ENCODE measurements around the gene ZZZ3.
"Not testable (repeated sequence)": the region's sequence is repeated elsewhere in the genome, so short reads cannot be mapped to it uniquely, and the experiment has no call there.

The ZZZ3 gene

DNA sequence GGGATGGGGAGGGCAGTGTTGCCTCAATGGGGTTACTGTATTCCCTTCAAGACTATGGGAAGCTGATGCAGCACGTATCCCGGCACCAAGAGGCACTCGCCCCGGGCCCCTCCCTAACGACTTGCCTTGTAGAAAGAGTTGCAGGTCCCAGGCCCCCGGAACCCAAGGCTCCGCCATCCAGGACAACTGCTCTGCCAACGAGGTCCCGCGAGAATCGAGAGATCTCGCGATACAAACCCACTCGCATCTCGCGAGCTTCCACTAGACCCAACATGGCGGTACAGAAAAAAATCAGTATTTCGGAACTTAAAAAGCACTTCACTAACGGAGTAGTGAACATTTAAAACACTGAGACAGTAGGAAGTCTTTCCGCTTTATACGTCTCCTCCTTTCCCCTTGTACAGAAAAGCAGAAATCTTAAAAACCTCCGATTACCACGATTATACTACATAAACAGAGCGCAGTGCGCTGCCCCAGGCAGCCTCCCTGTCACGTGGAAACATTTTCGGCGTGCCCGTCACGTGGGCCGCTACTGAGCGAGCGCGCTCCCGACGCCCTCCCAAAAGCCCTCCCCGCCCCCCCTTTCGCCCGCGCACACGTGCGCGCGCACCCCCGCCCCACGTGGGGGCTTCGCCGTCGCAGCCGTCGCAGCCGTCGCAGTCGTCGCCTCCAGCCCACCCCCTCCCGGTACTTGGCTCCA lies at the start of gene ZZZ3:
Gene ZZZ3 (minus strand): TSS at position 199 of the 700 bp plus-strand sequence. CDS start 49,304 bp downstream, outside the sequence.
- no peaks in the 10 kb centered on the region for H3K27me3 ChIP-seq (ENCODE audit: control insufficient read depth in 1 of 2, insufficient read depth in 2 of 2, low read length in 2 of 2)
- peak within 1 kb of the TSS; percentile 96 to 98 for H3K4me3 ChIP-seq (ENCODE audit: low read depth in 1 of 2, low read length in 2 of 2)
- peak within 1 kb of the TSS; percentile 91 to 96 for H3K9ac ChIP-seq (ENCODE audit: low read depth in 1 of 2, low read length in 2 of 2)
- peaks cover 32 to 44% of the 10 kb centered on the region in 2 donors for H3K4me1 ChIP-seq (ENCODE audit: control insufficient read depth in 1 of 2, insufficient read depth in 2 of 2, low read length in 2 of 2)
- H3K9me3 ChIP-seq (ENCODE audit: control insufficient read depth in 1 of 2, low read length in 2 of 2): peaks cover 0 to 2% of the 10 kb centered on the region in 2 donors
- H3K36me3 ChIP-seq (ENCODE audit: control insufficient read depth in 1 of 2, insufficient read depth in 2 of 2, low read length in 2 of 2): no peaks in the 10 kb centered on the region
- peak within 1 kb of the TSS; percentile 96 for H3K27ac ChIP-seq (ENCODE audit: low read depth, low read length)

DNA sequence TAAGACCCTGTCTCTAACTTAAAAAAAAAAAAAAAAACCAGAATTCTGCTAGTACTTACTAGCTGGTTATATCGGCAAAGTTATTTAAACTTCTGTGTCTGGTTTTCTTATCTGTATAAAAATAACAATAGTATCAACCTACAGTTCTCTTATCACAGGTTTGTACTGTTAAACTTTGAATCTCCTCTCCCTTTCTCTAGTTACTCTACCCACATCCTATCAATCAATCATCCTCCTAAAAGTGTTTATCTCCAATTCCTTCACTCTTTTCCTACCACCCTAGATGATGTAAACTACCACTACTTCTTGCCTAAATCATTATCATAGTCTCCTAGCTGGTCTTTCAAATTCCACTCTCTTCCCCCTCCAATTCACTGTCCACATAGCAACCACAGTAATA lies 49.6 kb upstream of the ZZZ3 start:
- H3K4me3 ChIP-seq (ENCODE audit: low read depth in 1 of 2, low read length in 2 of 2): no peak overlapping the region
- no peaks in the 10 kb centered on the region for H3K9me3 ChIP-seq (ENCODE audit: control insufficient read depth in 1 of 2, low read length in 2 of 2)
- H3K36me3 ChIP-seq (ENCODE audit: control insufficient read depth in 1 of 2, insufficient read depth in 2 of 2, low read length in 2 of 2): peaks cover 10 to 39% of the 10 kb centered on the region in 2 donors

DNA sequence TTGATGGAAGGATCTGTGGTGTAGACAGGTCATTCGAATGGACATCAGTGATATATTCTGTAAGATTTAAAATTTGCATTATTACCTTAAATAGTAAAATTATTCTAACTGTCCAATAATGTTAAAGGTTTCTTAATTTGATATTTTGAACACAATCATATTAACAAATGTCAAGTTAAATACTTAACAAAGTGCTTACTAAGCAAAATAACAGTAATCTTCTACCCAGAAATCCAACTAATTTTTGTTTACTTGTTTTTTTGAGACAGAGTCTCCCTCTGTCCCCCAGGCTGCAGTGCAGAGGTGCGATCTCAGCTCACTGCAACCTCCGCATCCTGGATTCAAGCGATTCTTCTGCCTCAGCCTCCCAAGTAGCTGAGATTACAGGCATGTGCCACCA lies 43.2 kb upstream of the ZZZ3 start:
- Histone ChIP-seq H3K4me1 (ENCODE audit: control insufficient read depth in 1 of 2, insufficient read depth in 2 of 2, low read length in 2 of 2) (no peaks in the 10 kb centered on the region), H3K27ac (ENCODE audit: low read depth, low read length) (no peak overlapping the region), H3K4me3 (ENCODE audit: low read depth in 1 of 2, low read length in 2 of 2) (no peak overlapping the region), H3K27me3 (ENCODE audit: control insufficient read depth in 1 of 2, insufficient read depth in 2 of 2, low read length in 2 of 2) (no peaks in the 10 kb centered on the region), H3K9me3 (ENCODE audit: control insufficient read depth in 1 of 2, low read length in 2 of 2) (no peaks in the 10 kb centered on the region), H3K9ac (ENCODE audit: low read depth in 1 of 2, low read length in 2 of 2) (no peak overlapping the region), H3K36me3 (ENCODE audit: control insufficient read depth in 1 of 2, insufficient read depth in 2 of 2, low read length in 2 of 2) (peaks cover 26 to 67% of the 10 kb centered on the region in 2 donors)

More for the DNA sequence above, 49.6 kb upstream of the ZZZ3 start:
- no peaks in the 10 kb centered on the region for H3K27me3 ChIP-seq (ENCODE audit: control insufficient read depth in 1 of 2, insufficient read depth in 2 of 2, low read length in 2 of 2)
- H3K27ac ChIP-seq (ENCODE audit: low read depth, low read length): no peak overlapping the region
- H3K4me1 ChIP-seq (ENCODE audit: control insufficient read depth in 1 of 2, insufficient read depth in 2 of 2, low read length in 2 of 2): no peaks in the 10 kb centered on the region
- H3K9ac ChIP-seq (ENCODE audit: low read depth in 1 of 2, low read length in 2 of 2): no peak overlapping the region

DNA sequence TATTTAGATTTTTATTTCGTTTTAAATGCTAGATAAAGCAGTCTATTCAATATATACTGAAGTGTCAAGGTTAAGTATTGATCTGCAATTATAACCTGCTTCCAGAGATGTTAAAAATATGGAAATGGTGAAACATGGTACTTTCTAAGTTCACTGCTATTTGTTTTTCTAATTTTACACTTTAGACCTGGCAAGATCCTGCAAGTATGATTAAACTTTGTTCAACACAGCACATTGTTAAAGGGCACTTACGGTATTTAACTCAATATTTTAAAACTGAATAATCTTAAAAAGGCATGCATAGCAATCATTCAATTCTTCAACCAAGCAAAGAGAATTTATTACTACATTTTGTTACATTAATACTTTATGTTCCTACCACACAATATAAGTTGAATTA lies 35.7 kb upstream of the ZZZ3 start:
- Histone ChIP-seq H3K27me3 (ENCODE audit: control insufficient read depth in 1 of 2, insufficient read depth in 2 of 2, low read length in 2 of 2) (no peaks in the 10 kb centered on the region), H3K4me1 (ENCODE audit: control insufficient read depth in 1 of 2, insufficient read depth in 2 of 2, low read length in 2 of 2) (no peaks in the 10 kb centered on the region), H3K27ac (ENCODE audit: low read depth, low read length) (no peak overlapping the region), H3K9me3 (ENCODE audit: control insufficient read depth in 1 of 2, low read length in 2 of 2) (no peaks in the 10 kb centered on the region), H3K9ac (ENCODE audit: low read depth in 1 of 2, low read length in 2 of 2) (no peak overlapping the region), H3K4me3 (ENCODE audit: low read depth in 1 of 2, low read length in 2 of 2) (no peak overlapping the region), H3K36me3 (ENCODE audit: control insufficient read depth in 1 of 2, insufficient read depth in 2 of 2, low read length in 2 of 2) (peaks cover 25 to 64% of the 10 kb centered on the region in 2 donors)

DNA sequence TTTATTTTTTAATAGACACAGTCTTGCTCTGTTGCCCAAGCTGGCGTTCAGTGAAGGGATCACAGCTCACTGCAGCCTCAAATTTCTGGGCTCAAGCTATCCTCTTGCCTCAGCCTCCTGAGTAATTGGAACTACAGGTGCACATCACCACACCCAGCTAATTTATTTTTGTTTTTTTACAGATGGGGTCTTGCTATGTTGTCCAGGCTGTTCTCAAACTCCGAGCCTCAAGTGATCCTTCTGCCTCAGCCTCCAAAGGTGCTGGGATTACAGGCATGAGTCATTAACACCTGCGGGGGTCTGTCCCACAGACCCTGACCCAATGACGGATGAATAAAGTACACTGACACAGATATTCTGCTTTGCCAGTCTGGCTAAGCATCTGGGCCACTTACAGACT lies 33.6 kb upstream of the ZZZ3 start:
- Histone ChIP-seq H3K4me1 (ENCODE audit: control insufficient read depth in 1 of 2, insufficient read depth in 2 of 2, low read length in 2 of 2) (no peaks in the 10 kb centered on the region), H3K9me3 (ENCODE audit: control insufficient read depth in 1 of 2, low read length in 2 of 2) (no peaks in the 10 kb centered on the region), H3K36me3 (ENCODE audit: control insufficient read depth in 1 of 2, insufficient read depth in 2 of 2, low read length in 2 of 2) (peaks cover 15 to 59% of the 10 kb centered on the region in 2 donors), H3K4me3 (ENCODE audit: low read depth in 1 of 2, low read length in 2 of 2) (no peak overlapping the region), H3K9ac (ENCODE audit: low read depth in 1 of 2, low read length in 2 of 2) (no peak overlapping the region), H3K27me3 (ENCODE audit: control insufficient read depth in 1 of 2, insufficient read depth in 2 of 2, low read length in 2 of 2) (no peaks in the 10 kb centered on the region), H3K27ac (ENCODE audit: low read depth, low read length) (no peak overlapping the region)

DNA sequence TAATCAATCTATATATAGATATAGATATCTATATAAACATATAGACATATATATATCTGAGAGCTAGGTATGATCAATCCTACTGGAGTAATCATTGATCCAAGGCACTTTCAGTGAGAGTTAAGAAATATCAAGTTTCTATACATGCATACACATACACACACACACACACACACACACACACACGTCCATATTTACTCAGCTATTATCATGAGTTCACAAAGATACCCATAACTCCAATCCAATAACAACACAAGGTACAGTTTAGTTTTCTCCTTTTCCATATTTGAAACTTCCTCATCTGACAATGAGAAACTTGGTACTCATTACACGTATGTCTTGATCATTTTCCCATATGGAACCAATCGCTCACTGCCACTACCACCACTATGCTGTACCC lies 27.3 kb upstream of the ZZZ3 start:
- Histone ChIP-seq H3K4me1 (ENCODE audit: control insufficient read depth in 1 of 2, insufficient read depth in 2 of 2, low read length in 2 of 2) (no peaks in the 10 kb centered on the region), H3K27ac (ENCODE audit: low read depth, low read length) (no peak overlapping the region), H3K9ac (ENCODE audit: low read depth in 1 of 2, low read length in 2 of 2) (no peak overlapping the region), H3K36me3 (ENCODE audit: control insufficient read depth in 1 of 2, insufficient read depth in 2 of 2, low read length in 2 of 2) (peaks cover 48 to 74% of the 10 kb centered on the region in 2 donors), H3K9me3 (ENCODE audit: control insufficient read depth in 1 of 2, low read length in 2 of 2) (no peaks in the 10 kb centered on the region), H3K27me3 (ENCODE audit: control insufficient read depth in 1 of 2, insufficient read depth in 2 of 2, low read length in 2 of 2) (no peaks in the 10 kb centered on the region), H3K4me3 (ENCODE audit: low read depth in 1 of 2, low read length in 2 of 2) (no peak overlapping the region)

DNA sequence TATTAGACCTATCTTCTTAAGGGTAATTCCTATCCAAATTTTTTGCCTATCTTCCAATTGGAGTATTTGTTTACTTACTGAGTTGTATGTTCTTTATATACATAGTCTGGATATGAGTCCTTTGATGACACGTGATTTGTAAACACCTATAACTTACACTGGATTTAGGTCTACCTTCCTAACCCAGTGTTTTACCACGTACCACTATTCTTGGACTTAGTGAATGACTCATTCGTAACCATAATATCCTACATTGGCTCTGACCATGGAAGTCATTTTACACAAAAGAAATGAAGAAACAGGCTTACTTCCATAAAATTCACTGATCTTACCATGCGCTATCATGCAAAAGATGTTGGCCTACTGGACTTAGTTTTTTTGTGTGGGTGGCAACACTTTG lies 23.9 kb upstream of the ZZZ3 start:
- no peaks in the 10 kb centered on the region for H3K9me3 ChIP-seq (ENCODE audit: control insufficient read depth in 1 of 2, low read length in 2 of 2)

DNA sequence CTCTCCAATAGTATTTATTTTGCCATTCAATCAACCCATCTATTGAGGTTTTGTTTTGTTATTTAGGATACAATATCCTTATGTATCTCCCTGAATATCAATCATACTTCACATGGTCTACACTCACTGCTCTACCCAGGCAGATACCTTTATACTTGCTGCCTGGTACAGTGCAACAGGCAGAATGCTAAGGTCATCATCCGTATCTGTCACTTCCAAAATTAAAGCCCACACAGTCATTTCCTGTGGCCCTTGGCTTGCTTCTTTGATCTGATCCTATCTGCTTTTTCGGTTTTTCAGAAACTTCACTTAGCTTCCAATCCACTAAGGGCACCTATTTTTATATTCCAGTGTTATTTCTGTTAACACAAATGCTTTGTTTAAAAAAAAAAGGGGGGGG lies 22.3 kb upstream of the ZZZ3 start:
- Histone ChIP-seq H3K9ac (ENCODE audit: low read depth in 1 of 2, low read length in 2 of 2) (no peak overlapping the region), H3K27ac (ENCODE audit: low read depth, low read length) (no peak overlapping the region), H3K36me3 (ENCODE audit: control insufficient read depth in 1 of 2, insufficient read depth in 2 of 2, low read length in 2 of 2) (peaks cover 30 to 37% of the 10 kb centered on the region in 2 donors), H3K9me3 (ENCODE audit: control insufficient read depth in 1 of 2, low read length in 2 of 2) (no peaks in the 10 kb centered on the region), H3K27me3 (ENCODE audit: control insufficient read depth in 1 of 2, insufficient read depth in 2 of 2, low read length in 2 of 2) (no peaks in the 10 kb centered on the region), H3K4me1 (ENCODE audit: control insufficient read depth in 1 of 2, insufficient read depth in 2 of 2, low read length in 2 of 2) (no peaks in the 10 kb centered on the region), H3K4me3 (ENCODE audit: low read depth in 1 of 2, low read length in 2 of 2) (no peak overlapping the region)

More for the DNA sequence above, 23.9 kb upstream of the ZZZ3 start:
- H3K27ac ChIP-seq (ENCODE audit: low read depth, low read length): no peak overlapping the region
- no peaks in the 10 kb centered on the region for H3K27me3 ChIP-seq (ENCODE audit: control insufficient read depth in 1 of 2, insufficient read depth in 2 of 2, low read length in 2 of 2)
- no peaks in the 10 kb centered on the region for H3K4me1 ChIP-seq (ENCODE audit: control insufficient read depth in 1 of 2, insufficient read depth in 2 of 2, low read length in 2 of 2)
- H3K4me3 ChIP-seq (ENCODE audit: low read depth in 1 of 2, low read length in 2 of 2): no peak overlapping the region
- no peak overlapping the region for H3K9ac ChIP-seq (ENCODE audit: low read depth in 1 of 2, low read length in 2 of 2)
- peaks cover 42 to 45% of the 10 kb centered on the region in 2 donors for H3K36me3 ChIP-seq (ENCODE audit: control insufficient read depth in 1 of 2, insufficient read depth in 2 of 2, low read length in 2 of 2)

DNA sequence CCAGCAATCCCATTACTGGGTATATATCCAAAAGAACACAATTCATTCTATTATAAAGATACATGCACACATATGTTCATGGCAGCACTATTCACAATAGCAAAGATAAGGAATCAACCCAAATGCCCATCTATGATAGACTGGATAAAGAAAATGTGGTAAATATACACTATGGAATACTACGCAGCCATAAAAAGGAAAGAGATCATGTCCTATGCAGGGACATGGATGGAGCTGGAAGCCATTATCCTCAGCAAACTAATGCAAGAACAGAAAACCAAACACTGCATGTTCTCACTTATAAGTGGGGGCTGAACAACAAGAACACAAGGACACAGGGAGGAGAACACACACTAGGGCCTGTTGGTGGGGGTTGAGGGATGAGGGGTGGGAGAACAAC lies 17.2 kb upstream of the ZZZ3 start:
- H3K36me3 ChIP-seq (ENCODE audit: control insufficient read depth in 1 of 2, insufficient read depth in 2 of 2, low read length in 2 of 2): peaks cover 0 to 19% of the 10 kb centered on the region in 2 donors
- not testable (repeated sequence) for H3K27ac ChIP-seq (ENCODE audit: low read depth, low read length)

DNA sequence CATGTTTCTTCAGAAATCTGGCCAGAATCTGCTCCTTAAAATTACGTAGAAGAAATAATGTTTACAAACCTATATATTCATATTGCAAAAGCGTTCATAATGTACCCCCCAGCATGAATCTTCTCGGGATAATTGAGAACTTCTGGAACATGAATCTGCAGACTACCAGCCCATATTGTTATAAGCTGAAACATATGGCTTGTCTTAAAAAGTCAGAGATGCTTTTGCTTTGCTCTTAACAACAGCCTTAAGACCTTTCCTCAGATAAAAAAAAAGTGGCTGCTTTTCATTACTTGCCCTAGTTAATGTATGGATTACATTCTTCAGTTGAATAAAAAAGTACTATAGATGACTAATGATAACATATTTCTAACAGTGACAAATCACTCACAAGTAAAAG lies 15.0 kb upstream of the ZZZ3 start:
- H3K9ac ChIP-seq (ENCODE audit: low read depth in 1 of 2, low read length in 2 of 2): no peak overlapping the region
- no peak overlapping the region for H3K27ac ChIP-seq (ENCODE audit: low read depth, low read length)
- H3K4me1 ChIP-seq (ENCODE audit: control insufficient read depth in 1 of 2, insufficient read depth in 2 of 2, low read length in 2 of 2): no peaks in the 10 kb centered on the region
- peaks cover 0 to 29% of the 10 kb centered on the region in 2 donors for H3K36me3 ChIP-seq (ENCODE audit: control insufficient read depth in 1 of 2, insufficient read depth in 2 of 2, low read length in 2 of 2)
- no peaks in the 10 kb centered on the region for H3K9me3 ChIP-seq (ENCODE audit: control insufficient read depth in 1 of 2, low read length in 2 of 2)
- H3K27me3 ChIP-seq (ENCODE audit: control insufficient read depth in 1 of 2, insufficient read depth in 2 of 2, low read length in 2 of 2): no peaks in the 10 kb centered on the region
- H3K4me3 ChIP-seq (ENCODE audit: low read depth in 1 of 2, low read length in 2 of 2): no peak overlapping the region

More for the DNA sequence above, 17.2 kb upstream of the ZZZ3 start:
- not testable (repeated sequence) for H3K9me3 ChIP-seq (ENCODE audit: control insufficient read depth in 1 of 2, low read length in 2 of 2); H3K4me3 ChIP-seq (ENCODE audit: low read depth in 1 of 2, low read length in 2 of 2); H3K4me1 ChIP-seq (ENCODE audit: control insufficient read depth in 1 of 2, insufficient read depth in 2 of 2, low read length in 2 of 2); H3K9ac ChIP-seq (ENCODE audit: low read depth in 1 of 2, low read length in 2 of 2); H3K27me3 ChIP-seq (ENCODE audit: control insufficient read depth in 1 of 2, insufficient read depth in 2 of 2, low read length in 2 of 2)
